ENCODE measurements around the gene LPIN1.

GRCh38 chr2:11875481-11875880 is 129.0 kb downstream of the LPIN1 start:
- TF ChIP-seq POLR2A (IDR thresholded peaks at IDR 0.05; ENCODE audit: extremely low read depth, insufficient read length) (no peak), CTCF (IDR thresholded peaks at IDR 0.05; ENCODE audit: low read depth, low read length) (no peak), MYC (IDR thresholded peaks at IDR 0.05; ENCODE audit: low read depth, low read length) (no peak)
- TF ChIP-seq, protein P1, sequence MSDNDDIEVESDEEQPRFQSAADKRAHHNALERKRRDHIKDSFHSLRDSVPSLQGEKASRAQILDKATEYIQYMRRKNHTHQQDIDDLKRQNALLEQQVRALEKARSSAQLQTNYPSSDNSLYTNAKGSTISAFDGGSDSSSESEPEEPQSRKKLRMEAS (IDR thresholded peaks at IDR 0.05; ENCODE audit: low read depth, low read length), result no peak

Data from NB4 (cell line).